HG02840 (cell line): ENCODE measurements around the gene GLRA1.

Experiments used
- ATAC-seq: cut with Tn5 transposase; IDR thresholded peaks from one replicate; pipeline ENCODE4 v1.9.1; 2021; ENCODE audit warnings: mild to moderate bottlenecking, moderate library complexity, moderate number of reproducible peaks; ENCODE audit not compliant: unreplicated experiment, low FRiP score

The GLRA1 gene

GRCh38 chr5:151780348-151780747, 144.3 kb downstream of the GLRA1 start:
- no peak for ATAC-seq

GRCh38 chr5:151779531-151780125, 145.0 kb downstream of the GLRA1 start:
- no peak for ATAC-seq

- ATAC-seq: no peak
Measured at GRCh38 chr5:151775025-151775606, 149.5 kb downstream of the GLRA1 start.

- no peak for ATAC-seq
Measured at GRCh38 chr5:151773951-151774350, 150.7 kb downstream of the GLRA1 start.

GRCh38 chr5:151772846-151773561, 151.6 kb downstream of the GLRA1 start:
- ATAC-seq: no peak
